IPS DF 4.7 (cell line): ENCODE data around the gene CD59.
"Not testable (repeated sequence)": the region's sequence is repeated elsewhere in the genome, so short reads cannot be mapped to it uniquely, and the experiment has no call there.

Source experiments
- DNase-seq: peaks from one replicate; pipeline ENCODE4 v3.0.0-alpha.2; 2013; ENCODE audit warnings: low spot score; ENCODE audit errors: extremely low read depth

Gene CD59

GRCh38 chr11:33713856-33714398, 22.3 kb downstream of the CD59 start:
- DNase-seq: no peak

- no peak for DNase-seq
Observed at GRCh38 chr11:33713151-33713855, 22.9 kb downstream of the CD59 start.

GRCh38 chr11:33712436-33712835, 23.8 kb downstream of the CD59 start:
- DNase-seq: no peak

GRCh38 chr11:33709466-33709865, 26.8 kb downstream of the CD59 start:
- no peak for DNase-seq

- no peak for DNase-seq
Observed at GRCh38 chr11:33708985-33709384, 27.2 kb downstream of the CD59 start.

GRCh38 chr11:33707831-33708230, 28.4 kb downstream of the CD59 start:
- not testable (repeated sequence) for DNase-seq

- DNase-seq: no peak
Observed at GRCh38 chr11:33706966-33707365, 29.3 kb downstream of the CD59 start.

- DNase-seq: no peak
Observed at GRCh38 chr11:33706546-33706945, 29.7 kb downstream of the CD59 start.

- no peak for DNase-seq
Observed at GRCh38 chr11:33704240-33705002, 31.8 kb downstream of the CD59 start.

- no peak for DNase-seq
Observed at GRCh38 chr11:33703788-33704187, 32.4 kb downstream of the CD59 start.

GRCh38 chr11:33703234-33703633, 33.0 kb downstream of the CD59 start:
- DNase-seq: no peak

- no peak for DNase-seq
Observed at GRCh38 chr11:33701302-33702230, 34.7 kb downstream of the CD59 start.

GRCh38 chr11:33700502-33701271, 35.5 kb downstream of the CD59 start, which contains the start of gene C11orf91:
Gene C11orf91, minus strand, starts transcription at chr11:33700826. Its CDS starts 86 bp downstream, at chr11:33700740.
- DNase-seq: peak; percentile 69

GRCh38 chr11:33700063-33700501, 36.1 kb downstream of the CD59 start:
- no peak for DNase-seq

GRCh38 chr11:33699515-33700062, 36.6 kb downstream of the CD59 start:
- no peak for DNase-seq

GRCh38 chr11:33698921-33699320, 37.3 kb downstream of the CD59 start:
- DNase-seq: no peak

GRCh38 chr11:33697997-33698396, 38.2 kb downstream of the CD59 start:
- DNase-seq: no peak

GRCh38 chr11:33696931-33697638, 39.1 kb downstream of the CD59 start:
- DNase-seq: no peak

GRCh38 chr11:33696411-33696810, 39.8 kb downstream of the CD59 start:
- DNase-seq: no peak
